Activated CD4-positive, alpha-beta memory T cell treated with anti-CD3 and anti-CD28 coated beads, Interleukin-2, amount 10 ng/mL, durations not matched to agents 7 days and 5 days (primary cell): ENCODE results near the gene EFCAB6. TPM values are rescaled to one million over a fixed set of nuclear protein-coding genes. Genes with fewer than 3 reads are reported as not detected.

ENCODE experiments used
- CTCF ChIA-PET: fragments of 350-600 bp; sonication (Branson Sonifier 250); formaldehyde crosslinking; loops from one replicate; lab custom pipeline; 2021; ENCODE audit warnings: antibody characterized with exemption, inconsistent platforms; lab: Charles Lee
- POLR2A ChIA-PET: fragments of 350-600 bp; sonication (Branson Sonifier 250); formaldehyde crosslinking; loops from one replicate; lab custom pipeline; 2021; ENCODE audit warnings: antibody characterized with exemption; lab: Charles Lee
- DNase-seq: peaks from one replicate; pipeline ENCODE4 v3.0.0-alpha.2; 2020
- H3K27ac Mint-ChIP-seq: one replicate; pipeline ENCODE4 v1.8.0; 2021; ENCODE audit warnings: mild to moderate bottlenecking, mixed read lengths
- H3K27me3 Mint-ChIP-seq: one replicate; pipeline ENCODE4 v1.8.0; 2021; ENCODE audit warnings: mixed read lengths
- H3K36me3 Mint-ChIP-seq: one replicate; pipeline ENCODE4 v1.8.0; 2021; ENCODE audit warnings: low read depth, mixed read lengths
- H3K4me1 Mint-ChIP-seq: one replicate; pipeline ENCODE4 v1.8.0; 2021; ENCODE audit warnings: mixed read lengths
- H3K4me3 Mint-ChIP-seq: one replicate; pipeline ENCODE4 v1.8.0; 2021; ENCODE audit warnings: mild to moderate bottlenecking, mixed read lengths
- H3K9me3 Mint-ChIP-seq: one replicate; pipeline ENCODE4 v1.8.0; 2021; ENCODE audit warnings: mixed read lengths
- total RNA-seq, 2 experiments: library from RNA; stranded (reverse); gene quantifications; one replicate each; pipeline ENCODE4 v1.2.3, GENCODE V29; 2021

The EFCAB6 gene
- total RNA-seq, 2 experiments from 2014 or later, result 0.18 TPM; not detected in 1

- H3K36me3 Mint-ChIP-seq, result no peaks in the 10 kb centered on the region
- peaks cover 9% of the 10 kb centered on the region for H3K27me3 Mint-ChIP-seq
- no peaks in the 10 kb centered on the region for H3K4me1 Mint-ChIP-seq
- no peak overlapping the region for H3K27ac Mint-ChIP-seq
- ChIA-PET CTCF (interaction anchor here (1.0 kb wide), 1 partner anchor 32 kb away, joined by 3 read pairs; no protein-coding TSS in a partner anchor), POLR2A (no interaction called here)
- no peaks in the 10 kb centered on the region for H3K9me3 Mint-ChIP-seq
- H3K4me3 Mint-ChIP-seq, result no peak overlapping the region
- DNase-seq, result no peak
These were observed 41.3 kb upstream of the EFCAB6 start for GRCh38 chr22:43853328-43853931.

DNA sequence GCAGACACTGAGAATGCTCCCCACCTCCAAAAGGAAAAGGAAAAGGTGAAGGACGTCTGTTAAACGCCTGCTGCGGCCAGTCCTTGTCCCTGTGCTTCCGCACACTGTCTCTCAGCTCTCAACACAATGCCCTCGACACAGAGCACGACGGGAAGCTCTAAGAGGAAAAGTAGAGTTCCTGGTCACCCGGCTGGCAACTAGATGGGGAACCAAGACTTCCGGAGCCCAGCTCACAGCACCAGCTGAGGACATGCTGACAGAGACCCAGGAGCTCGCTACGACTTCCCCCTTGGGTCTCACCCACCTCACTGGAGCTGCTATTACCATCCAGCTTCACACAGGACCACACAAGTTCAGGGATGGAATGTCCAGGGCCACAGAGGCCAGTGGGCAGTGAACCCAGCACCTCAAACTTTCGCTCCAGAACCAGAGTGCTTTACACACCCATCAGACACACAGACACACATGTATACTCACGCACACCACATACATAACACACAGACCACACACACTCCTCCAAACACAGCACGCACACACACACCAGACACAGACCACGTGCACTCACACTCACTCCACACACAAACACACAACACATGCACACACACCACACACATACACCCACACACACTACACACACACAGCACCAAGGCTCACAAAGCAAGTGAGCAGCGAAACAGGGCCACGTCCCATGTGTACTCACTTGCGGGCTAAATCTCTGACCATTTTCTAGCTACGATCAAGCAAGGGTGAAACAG, 40.6 kb upstream of the EFCAB6 start:
- H3K27ac Mint-ChIP-seq, result no peak overlapping the region
- POLR2A ChIA-PET, result no interaction called here

DNA sequence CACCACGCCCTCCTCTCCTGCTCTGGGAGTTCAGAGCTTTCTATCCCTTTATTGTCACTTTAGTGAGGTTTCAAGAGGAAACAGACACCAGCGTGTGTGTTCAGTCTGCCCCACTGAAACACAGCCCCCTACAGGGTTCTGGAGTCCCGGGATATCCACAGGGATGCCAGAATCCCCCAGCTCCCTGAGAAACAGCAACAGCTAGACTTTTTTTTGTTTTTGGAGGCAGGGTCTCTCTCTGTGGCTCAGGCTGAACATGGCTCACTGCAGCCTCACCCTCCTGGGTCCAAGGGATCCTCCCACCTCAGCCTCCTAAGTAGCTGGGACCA, 39.8 kb upstream of the EFCAB6 start:
- Mint-ChIP-seq H3K4me1 (no peaks in the 10 kb centered on the region), H3K27ac (no peak overlapping the region), H3K9me3 (no peaks in the 10 kb centered on the region), H3K27me3 (peaks cover 6% of the 10 kb centered on the region), H3K36me3 (no peaks in the 10 kb centered on the region), H3K4me3 (no peak overlapping the region)
- DNase-seq, result no peak
- ChIA-PET POLR2A (no interaction called here), CTCF (no interaction called here)

More for the DNA sequence above, 40.6 kb upstream of the EFCAB6 start:
- Mint-ChIP-seq H3K9me3 (no peaks in the 10 kb centered on the region), H3K27me3 (peaks cover 9% of the 10 kb centered on the region), H3K36me3 (no peaks in the 10 kb centered on the region), H3K4me3 (no peak overlapping the region), H3K4me1 (no peaks in the 10 kb centered on the region)
- CTCF ChIA-PET, result interaction anchor here (1.0 kb wide), 1 partner anchor 33 kb away, joined by 3 read pairs; no protein-coding TSS in a partner anchor
- DNase-seq, result no peak

DNA sequence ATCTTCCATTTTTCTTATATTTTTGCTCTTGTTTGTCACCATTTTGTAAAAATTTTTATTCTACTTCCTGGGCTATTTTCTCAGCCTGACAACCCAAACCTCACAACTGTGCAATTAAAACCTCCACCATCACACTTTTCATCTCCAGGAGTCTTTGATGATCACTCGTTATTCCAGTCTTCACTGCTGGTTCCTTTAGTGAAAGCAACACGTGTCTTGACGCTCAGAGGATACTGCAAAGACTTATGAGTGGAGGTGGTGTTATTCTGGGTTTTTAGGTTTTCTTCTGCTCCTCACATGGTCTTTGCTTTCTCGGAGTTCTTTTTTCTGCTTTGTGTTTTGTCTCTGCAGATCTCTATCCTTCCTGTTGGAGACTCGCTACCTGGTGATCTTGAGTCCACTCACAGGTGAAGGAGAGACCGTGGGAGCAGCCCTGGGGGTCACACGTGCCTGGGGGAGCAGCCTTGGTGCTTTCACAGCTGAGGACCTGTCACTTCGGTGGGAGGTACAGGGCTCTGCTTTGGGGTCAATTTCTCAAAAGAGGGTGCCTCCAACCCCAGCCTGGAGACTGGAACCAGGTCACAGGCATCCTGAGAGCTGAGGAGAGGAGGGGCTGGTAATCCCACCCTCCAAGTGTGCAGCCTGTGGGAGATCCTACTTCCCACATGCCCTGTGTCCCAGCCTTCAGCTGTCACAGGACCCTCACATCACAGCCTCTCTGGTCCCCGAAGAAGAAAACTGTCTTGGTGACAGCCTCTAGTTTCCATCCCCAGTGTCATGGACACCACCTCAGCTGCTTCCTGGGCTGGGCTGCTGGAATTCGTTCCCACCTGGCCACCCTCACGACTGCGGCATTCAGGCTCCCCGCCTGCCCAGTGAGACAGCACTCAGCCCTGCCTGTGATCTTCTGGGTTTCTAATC, 39.2 kb upstream of the EFCAB6 start:
- no peaks in the 10 kb centered on the region for H3K36me3 Mint-ChIP-seq
- H3K27ac Mint-ChIP-seq, result no peak overlapping the region

GRCh38 chr22:43850529-43850928, 38.4 kb upstream of the EFCAB6 start:
- no peak for DNase-seq
- H3K9me3 Mint-ChIP-seq, result no peaks in the 10 kb centered on the region
- no peaks in the 10 kb centered on the region for H3K36me3 Mint-ChIP-seq
- H3K27me3 Mint-ChIP-seq, result peaks cover 2% of the 10 kb centered on the region
- H3K4me3 Mint-ChIP-seq, result no peak overlapping the region
- H3K4me1 Mint-ChIP-seq, result no peaks in the 10 kb centered on the region
- CTCF ChIA-PET, result no interaction called here
- POLR2A ChIA-PET, result no interaction called here
- H3K27ac Mint-ChIP-seq, result no peak overlapping the region

More for the DNA sequence above, 39.2 kb upstream of the EFCAB6 start:
- H3K9me3 Mint-ChIP-seq, result no peaks in the 10 kb centered on the region
- H3K4me1 Mint-ChIP-seq, result no peaks in the 10 kb centered on the region
- DNase-seq, result no peak
- H3K4me3 Mint-ChIP-seq, result no peak overlapping the region
- peaks cover 3% of the 10 kb centered on the region for H3K27me3 Mint-ChIP-seq
- POLR2A ChIA-PET, result no interaction called here
- CTCF ChIA-PET, result no interaction called here

DNA sequence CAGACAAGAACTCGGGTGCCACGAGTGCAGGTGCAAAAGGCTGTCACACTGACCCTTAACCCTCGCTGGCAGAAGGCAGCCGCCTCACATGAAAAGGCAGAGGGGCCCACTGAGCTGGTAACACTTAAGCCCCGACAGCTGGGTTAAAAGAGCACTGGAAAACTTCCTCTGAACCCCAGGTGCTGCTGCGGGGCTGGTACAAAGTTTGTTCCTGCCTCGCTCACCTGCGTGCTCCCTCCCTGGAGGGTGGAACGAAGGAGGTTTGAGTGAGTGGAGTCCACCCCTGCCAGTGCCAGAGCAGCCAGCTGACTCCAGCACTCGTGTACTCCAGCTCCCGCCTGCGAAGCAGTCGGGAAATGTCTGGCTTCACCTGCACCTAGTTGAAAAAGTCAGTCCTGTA, 37.6 kb upstream of the EFCAB6 start:
- no peak overlapping the region for H3K4me3 Mint-ChIP-seq
- ChIA-PET POLR2A (no interaction called here), CTCF (no interaction called here)
- H3K27me3 Mint-ChIP-seq, result peaks cover 2% of the 10 kb centered on the region
- H3K9me3 Mint-ChIP-seq, result no peaks in the 10 kb centered on the region
- no peaks in the 10 kb centered on the region for H3K36me3 Mint-ChIP-seq
- H3K27ac Mint-ChIP-seq, result no peak overlapping the region
- no peaks in the 10 kb centered on the region for H3K4me1 Mint-ChIP-seq
- no peak for DNase-seq

DNA sequence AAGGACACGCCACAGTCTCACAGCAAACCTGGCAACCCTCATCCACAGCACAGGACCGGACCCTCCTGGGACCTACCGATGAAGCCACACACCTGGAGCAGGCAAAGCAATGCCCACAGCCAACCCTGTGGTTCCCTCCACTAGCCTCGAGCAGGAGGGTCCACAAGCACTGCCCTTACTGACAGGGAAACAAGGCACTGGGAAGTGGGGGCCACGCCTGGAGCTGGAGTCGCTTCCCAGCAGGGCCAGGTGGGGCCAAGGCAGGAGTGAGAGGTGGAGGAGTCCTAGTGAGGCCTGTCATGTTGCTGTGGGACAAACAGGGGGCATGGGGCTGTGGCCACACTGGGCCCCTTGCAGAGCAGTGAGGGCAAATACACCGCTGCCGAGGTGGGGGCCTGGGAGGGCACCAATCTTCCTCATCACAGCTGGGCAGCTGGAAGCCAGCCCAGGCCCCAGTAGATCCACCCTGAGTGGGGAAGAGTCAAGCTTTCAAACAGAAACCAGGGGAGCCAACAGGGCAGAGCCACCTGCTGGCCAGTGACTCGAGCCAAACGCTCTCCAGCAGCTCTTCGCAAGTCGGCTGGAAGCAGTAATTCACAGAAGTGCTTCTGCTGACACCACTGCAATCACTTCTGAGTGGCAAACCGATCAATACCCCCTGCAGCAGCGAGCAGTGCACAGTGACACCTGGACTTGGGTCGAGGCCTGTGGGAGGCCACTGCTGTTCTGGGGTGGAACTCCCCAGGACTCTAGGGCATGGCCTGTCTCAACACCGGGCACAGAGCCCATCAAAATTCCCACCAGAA, 36.5 kb upstream of the EFCAB6 start:
- H3K27ac Mint-ChIP-seq, result no peak overlapping the region
- CTCF ChIA-PET, result no interaction called here
- H3K4me1 Mint-ChIP-seq, result no peaks in the 10 kb centered on the region

GRCh38 chr22:43847376-43848289, 35.5 kb upstream of the EFCAB6 start:
- POLR2A ChIA-PET, result no interaction called here
- Mint-ChIP-seq H3K27me3 (no peaks in the 10 kb centered on the region), H3K9me3 (no peaks in the 10 kb centered on the region), H3K4me1 (no peaks in the 10 kb centered on the region), H3K36me3 (no peaks in the 10 kb centered on the region), H3K4me3 (no peak overlapping the region), H3K27ac (no peak overlapping the region)
- DNase-seq, result no peak
- CTCF ChIA-PET, result no interaction called here

More for the DNA sequence above, 36.5 kb upstream of the EFCAB6 start:
- H3K4me3 Mint-ChIP-seq, result no peak overlapping the region
- DNase-seq, result no peak
- POLR2A ChIA-PET, result no interaction called here
- H3K27me3 Mint-ChIP-seq, result peaks cover 2% of the 10 kb centered on the region
- H3K36me3 Mint-ChIP-seq, result no peaks in the 10 kb centered on the region
- no peaks in the 10 kb centered on the region for H3K9me3 Mint-ChIP-seq

DNA sequence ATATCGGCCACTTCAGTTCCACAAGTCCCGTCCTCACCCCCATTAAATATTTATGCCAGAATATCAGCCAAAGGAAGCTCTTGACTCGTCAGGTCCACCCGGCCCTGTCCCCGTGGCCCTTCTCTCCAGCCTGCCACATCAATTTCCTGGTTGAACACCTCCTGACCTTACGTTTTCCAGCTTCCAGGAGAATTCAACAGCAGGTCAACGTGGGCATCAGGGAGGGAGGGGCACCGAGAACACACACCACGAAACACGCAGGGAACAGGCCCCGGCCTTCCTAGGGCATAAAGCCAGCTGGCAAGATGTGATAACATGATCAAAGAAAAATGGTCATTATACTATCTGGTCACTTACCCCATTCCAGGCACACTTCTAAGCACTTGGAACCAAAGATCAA, 34.9 kb upstream of the EFCAB6 start:
- no peaks in the 10 kb centered on the region for H3K9me3 Mint-ChIP-seq
- ChIA-PET POLR2A (no interaction called here), CTCF (no interaction called here)
- no peaks in the 10 kb centered on the region for H3K36me3 Mint-ChIP-seq
- no peak overlapping the region for H3K27ac Mint-ChIP-seq
- DNase-seq, result no peak
- no peak overlapping the region for H3K4me3 Mint-ChIP-seq
- H3K27me3 Mint-ChIP-seq, result no peaks in the 10 kb centered on the region
- no peaks in the 10 kb centered on the region for H3K4me1 Mint-ChIP-seq

DNA sequence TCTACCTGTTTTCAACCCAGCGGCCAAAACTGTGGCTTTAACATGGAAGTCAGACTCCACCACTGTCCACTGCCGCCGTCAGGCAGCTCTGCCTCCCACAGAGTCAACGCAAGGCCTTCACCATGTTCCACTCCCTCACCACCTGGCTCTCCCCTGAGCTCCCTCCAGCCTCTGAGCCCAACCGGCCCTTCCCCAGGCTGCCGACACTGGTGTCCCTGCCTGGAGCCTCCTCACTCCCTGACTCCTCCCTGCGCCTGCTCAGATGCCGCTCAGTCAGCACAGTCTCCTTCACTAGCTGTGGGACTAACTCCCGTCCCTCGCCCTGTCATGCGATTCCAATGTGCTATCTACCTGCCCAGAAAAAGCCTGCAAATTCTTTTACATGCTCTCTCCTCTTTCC, 33.9 kb upstream of the EFCAB6 start:
- Mint-ChIP-seq H3K36me3 (no peaks in the 10 kb centered on the region), H3K4me1 (no peaks in the 10 kb centered on the region), H3K4me3 (no peak overlapping the region), H3K27me3 (no peaks in the 10 kb centered on the region), H3K27ac (no peak overlapping the region), H3K9me3 (no peaks in the 10 kb centered on the region)
- no peak for DNase-seq
- ChIA-PET CTCF (no interaction called here), POLR2A (no interaction called here)

DNA sequence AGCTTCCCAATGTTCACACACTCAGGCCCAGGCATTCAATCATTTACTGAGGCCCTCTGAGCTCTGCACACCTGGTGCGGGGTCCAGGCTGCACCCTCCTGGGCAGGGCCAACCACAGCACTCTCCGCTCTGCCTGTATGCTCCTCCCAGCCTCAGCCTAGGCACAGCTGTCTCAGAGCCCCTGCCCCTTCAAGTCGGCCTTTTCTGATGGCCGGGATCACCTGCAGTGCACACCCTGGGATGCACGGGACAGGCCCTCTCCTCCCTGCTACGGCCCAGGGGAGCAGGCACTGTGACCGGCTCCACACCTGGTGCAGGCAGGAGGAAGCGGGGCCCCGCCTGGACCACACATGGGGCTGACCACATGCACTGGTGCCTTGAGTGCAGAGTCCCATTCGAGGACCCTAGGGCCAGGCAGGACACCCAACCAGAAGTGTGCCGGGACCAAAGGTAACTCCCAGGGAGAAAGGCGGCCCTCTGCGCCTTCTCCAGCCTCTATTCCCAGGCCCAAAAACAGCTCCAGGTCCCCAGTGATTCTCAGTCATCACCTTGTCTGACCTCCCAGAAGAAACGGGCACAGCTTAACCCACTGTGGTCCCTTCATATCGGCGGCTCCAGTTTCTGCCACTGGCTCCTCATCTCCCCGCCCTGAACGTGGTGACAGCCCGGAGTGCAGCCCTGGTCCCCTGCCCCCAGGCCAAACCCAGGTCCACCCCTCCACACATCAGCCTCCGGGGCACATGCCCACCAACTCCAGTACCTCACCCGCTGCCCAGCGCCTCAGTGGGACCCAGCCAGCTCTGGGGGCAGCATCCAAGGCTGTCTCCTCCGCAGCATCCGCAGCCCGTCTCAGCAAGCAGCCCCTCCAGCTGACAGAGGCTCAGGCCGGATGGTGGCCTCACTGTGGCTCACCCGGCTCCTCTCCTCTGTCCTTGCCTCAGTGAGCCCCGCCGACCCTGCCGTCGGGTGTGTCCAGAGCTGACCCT, 32.7 kb upstream of the EFCAB6 start:
- Mint-ChIP-seq H3K36me3 (no peaks in the 10 kb centered on the region), H3K27me3 (no peaks in the 10 kb centered on the region), H3K4me1 (no peaks in the 10 kb centered on the region), H3K27ac (no peak overlapping the region), H3K4me3 (no peak overlapping the region), H3K9me3 (no peaks in the 10 kb centered on the region)
- ChIA-PET CTCF (no interaction called here), POLR2A (no interaction called here)
- no peak for DNase-seq
